B cell (primary cell): Measurements from ENCODE around the gene CC2D2B. TPM values are rescaled to one million over a fixed set of nuclear protein-coding genes. Genes with fewer than 3 reads are reported as not detected.

ENCODE experiments used
- ATAC-seq: fragments of 200-7000 bp; cut with Tn5 transposase; one replicate; pipeline ENCODE4 v1.10.0; 2021; ENCODE audit warnings: low read depth, mild to moderate bottlenecking, moderate number of reproducible peaks, moderate library complexity
- CTCF ChIA-PET: fragments of 350-600 bp; sonication (Branson Sonifier 250); formaldehyde crosslinking; loops from one replicate; lab custom pipeline; 2021; ENCODE audit warnings: antibody characterized with exemption, inconsistent platforms; lab: Charles Lee
- POLR2A ChIA-PET: fragments of 350-600 bp; sonication (Branson Sonifier 250); formaldehyde crosslinking; loops from one replicate; lab custom pipeline; 2021; ENCODE audit warnings: antibody characterized with exemption; lab: Charles Lee
- DNase-seq: peaks from one replicate; pipeline ENCODE4 v3.0.0; 2013
- H2AFZ ChIP-seq: 2 replicates; pipeline ENCODE4 v1.6.1; 2012; ENCODE audit warnings: mild to moderate bottlenecking, low read depth, low read length; ENCODE audit not compliant: insufficient read depth, poor library complexity, severe bottlenecking
- H3K27ac ChIP-seq, 2 donors: 1 replicate in 1 of 2; 2 replicates in 1 of 2; pipeline ENCODE4 v1.5.1; 2012 to 2013; ENCODE audit warnings: low read length in 2 of 2, mild to moderate bottlenecking in 2 of 2, moderate library complexity in 1 of 2
- H3K27me3 ChIP-seq, 4 experiments: fragments of 200-600 bp in 1 of 4; sonication (generic) in 1 of 4; replicated peaks in 1 of 4; 1 replicate in 2 of 4; 2 replicates in 2 of 4; pipeline versions ENCODE4 v1.6.1 to v1.7.0; 2013 to 2016; ENCODE audit warnings: low read length in 3 of 4, mild to moderate bottlenecking in 2 of 4, mixed read lengths in 1 of 4, moderate library complexity in 1 of 4; ENCODE audit not compliant: insufficient read depth in 4 of 4, control insufficient read depth in 3 of 4; ENCODE audit errors: control extremely low read depth in 1 of 4
- H3K36me3 ChIP-seq, 2 experiments: replicated peaks in 1 of 2; 1 replicate in 1 of 2; 2 replicates in 1 of 2; pipeline versions ENCODE4 v1.6.1 to v1.7.1; 2013; ENCODE audit warnings: low read length in 1 of 2; ENCODE audit not compliant: insufficient read depth in 2 of 2, control insufficient read depth in 1 of 2; ENCODE audit errors: control extremely low read depth in 1 of 2, extremely low read depth in 1 of 2
- H3K4me1 ChIP-seq, 2 donors: fragments of 200-600 bp in 1 of 2; sonication (generic) in 1 of 2; 1 replicate in 1 of 2; 2 replicates in 1 of 2; pipeline versions ENCODE4 v1.5.1 to v1.6.1; 2013 to 2017; ENCODE audit warnings: low read length in 2 of 2; ENCODE audit not compliant: control insufficient read depth in 2 of 2, insufficient read depth in 2 of 2
- H3K4me2 ChIP-seq: replicated peaks from 2 replicates; pipeline ENCODE3; 2012; ENCODE audit warnings: mild to moderate bottlenecking, low read depth, low read length; ENCODE audit not compliant: poor library complexity, severe bottlenecking
- H3K4me3 ChIP-seq, 5 experiments: fragments of 200-600 bp in 1 of 5; sonication (generic) in 1 of 5; 1 replicate in 3 of 5; 2 replicates in 2 of 5; pipeline versions ENCODE4 v1.5.1 to v1.7.0; 2011 to 2016; ENCODE audit warnings: low read length in 4 of 5, mild to moderate bottlenecking in 4 of 5, low read depth in 2 of 5, control low read depth in 1 of 5, moderate library complexity in 1 of 5; ENCODE audit not compliant: insufficient read depth in 1 of 5; ENCODE audit errors: control extremely low read depth in 1 of 5, extremely low read depth in 1 of 5
- H3K79me2 ChIP-seq: fragments of 200-600 bp; sonication (generic); one replicate; pipeline ENCODE4 v1.6.0; 2016; ENCODE audit warnings: low read length; ENCODE audit not compliant: control insufficient read depth, insufficient read depth
- H3K9ac ChIP-seq: fragments of 200-600 bp; sonication (generic); 2 replicates; pipeline ENCODE4 v1.6.1; 2017; ENCODE audit warnings: mild to moderate bottlenecking, low read length, moderate library complexity
- H3K9me3 ChIP-seq, 3 donors: one replicate each; pipeline versions ENCODE4 v1.6.1 to v1.7.1; 2013; ENCODE audit warnings: low read length in 2 of 3; ENCODE audit not compliant: control insufficient read depth in 2 of 3, insufficient read depth in 1 of 3; ENCODE audit errors: control extremely low read depth in 1 of 3
- H4K20me1 ChIP-seq: 2 replicates; pipeline ENCODE4 v1.6.0; 2012; ENCODE audit warnings: mild to moderate bottlenecking, low read length; ENCODE audit not compliant: insufficient read depth, control insufficient read depth, poor library complexity, severe bottlenecking
- H3K27ac Mint-ChIP-seq: one replicate; pipeline ENCODE4 v1.8.0; 2021; ENCODE audit warnings: mixed read lengths
- H3K27me3 Mint-ChIP-seq: one replicate; pipeline ENCODE4 v1.8.0; 2021; ENCODE audit warnings: mixed read lengths
- H3K4me1 Mint-ChIP-seq: one replicate; pipeline ENCODE4 v1.8.0; 2021; ENCODE audit warnings: mixed read lengths
- H3K4me3 Mint-ChIP-seq: one replicate; pipeline ENCODE4 v1.8.0; 2021; ENCODE audit warnings: mixed read lengths
- H3K9me3 Mint-ChIP-seq: one replicate; pipeline ENCODE4 v1.8.0; 2022; ENCODE audit warnings: mixed read lengths; ENCODE audit not compliant: insufficient read depth
- EZH2 ChIP-seq: IDR thresholded peaks from 2 replicates; pipeline ENCODE4 v1.6.1; 2012; ENCODE audit warnings: borderline replicate concordance, low read depth, mild to moderate bottlenecking, moderate library complexity, low read length; ENCODE audit not compliant: insufficient read depth, poor library complexity, severe bottlenecking
- WGBS: methylation state at CpG from one replicate; pipeline ENCODE4 v1.1.5; 2013; ENCODE audit warnings: missing lambda C conversion rate; ENCODE audit not compliant: insufficient coverage; 5-methylcytosine and 5-hydroxymethylcytosine counted together
- intact Hi-C: fragments of 100-400 bp; cut with micrococcal nuclease; formaldehyde crosslinking; loops from one replicate; pipeline ENCODE4 v1.10.0; 2022
- polyA plus RNA-seq: library from polyadenylated mRNA; depleted of rRNA; stranded (reverse); fragments of >200 nt; gene quantifications from 2 replicates; pipeline ENCODE4 v1.2.3, GENCODE V29; 2012
- total RNA-seq, 2 donors: library from RNA; stranded (reverse); fragments of 120-200 nt in 1 of 2; gene quantifications; 1 replicate in 1 of 2; 2 replicates in 1 of 2; pipeline versions ENCODE4 v1.2.3 to v1.2.4, GENCODE V29; 2013 to 2022
- TF ChIP-seq, protein P1 (sequence below): fragments of 200-600 bp; IDR thresholded peaks from one replicate; pipeline ENCODE4 v1.8.0; 2022; ENCODE audit warnings: antibody characterized with exemption, mild to moderate bottlenecking

The CC2D2B gene
- total and polyA plus RNA-seq, 2 donors (not counting 1 experiment from before 2014, with no cell fraction given) = 0.70 to 2.1 TPM

DNA sequence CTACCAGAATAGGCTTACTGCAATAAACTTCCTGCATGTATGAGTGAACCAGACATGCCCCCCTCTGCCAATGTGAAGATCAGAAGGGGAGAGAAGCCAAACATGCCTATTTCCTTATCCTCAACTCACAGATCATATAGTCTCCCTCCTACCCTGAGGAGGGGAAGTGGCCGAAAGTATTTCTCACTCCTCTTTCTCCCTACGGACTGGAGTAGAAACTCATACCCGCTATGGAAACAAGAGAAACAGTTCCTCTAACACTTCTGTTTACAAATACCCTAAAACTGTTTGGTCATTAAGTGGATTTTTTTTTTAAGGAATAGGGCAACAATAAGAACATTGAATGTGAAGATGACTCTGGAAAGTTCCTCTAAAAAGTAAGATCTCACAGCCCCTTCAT, 167.0 kb downstream of the CC2D2B start:
- Mint-ChIP-seq H3K27me3 (no peaks in the 10 kb centered on the region), H3K4me1 (no peaks in the 10 kb centered on the region), H3K9me3 (no peaks in the 10 kb centered on the region), H3K27ac (no peak overlapping the region), H3K4me3 (no peak overlapping the region)
- no CpG with 5 or more reads among the region's 3 CpGs for WGBS
- H3K4me2 ChIP-seq = no peak overlapping the region
- H3K9ac ChIP-seq = no peak overlapping the region
- H3K9me3 ChIP-seq = no peaks in the 10 kb centered on the region
- H3K4me3 ChIP-seq = no peak overlapping the region
- H2AFZ ChIP-seq = no peak overlapping the region
- H3K27me3 ChIP-seq = no peaks in the 10 kb centered on the region
- TF ChIP-seq EZH2 = no peak
- TF ChIP-seq, protein P1, sequence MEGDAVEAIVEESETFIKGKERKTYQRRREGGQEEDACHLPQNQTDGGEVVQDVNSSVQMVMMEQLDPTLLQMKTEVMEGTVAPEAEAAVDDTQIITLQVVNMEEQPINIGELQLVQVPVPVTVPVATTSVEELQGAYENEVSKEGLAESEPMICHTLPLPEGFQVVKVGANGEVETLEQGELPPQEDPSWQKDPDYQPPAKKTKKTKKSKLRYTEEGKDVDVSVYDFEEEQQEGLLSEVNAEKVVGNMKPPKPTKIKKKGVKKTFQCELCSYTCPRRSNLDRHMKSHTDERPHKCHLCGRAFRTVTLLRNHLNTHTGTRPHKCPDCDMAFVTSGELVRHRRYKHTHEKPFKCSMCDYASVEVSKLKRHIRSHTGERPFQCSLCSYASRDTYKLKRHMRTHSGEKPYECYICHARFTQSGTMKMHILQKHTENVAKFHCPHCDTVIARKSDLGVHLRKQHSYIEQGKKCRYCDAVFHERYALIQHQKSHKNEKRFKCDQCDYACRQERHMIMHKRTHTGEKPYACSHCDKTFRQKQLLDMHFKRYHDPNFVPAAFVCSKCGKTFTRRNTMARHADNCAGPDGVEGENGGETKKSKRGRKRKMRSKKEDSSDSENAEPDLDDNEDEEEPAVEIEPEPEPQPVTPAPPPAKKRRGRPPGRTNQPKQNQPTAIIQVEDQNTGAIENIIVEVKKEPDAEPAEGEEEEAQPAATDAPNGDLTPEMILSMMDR = no peak
- ATAC-seq = no peak
- no peaks in the 10 kb centered on the region for H4K20me1 ChIP-seq
- H3K36me3 ChIP-seq = no peaks in the 10 kb centered on the region
- POLR2A ChIA-PET = no interaction called here
- H3K4me1 ChIP-seq = no peaks in the 10 kb centered on the region
- no peak overlapping the region for H3K27ac ChIP-seq
- intact Hi-C loops = no loop called here
- H3K79me2 ChIP-seq = no peaks in the 10 kb centered on the region
- no peak for DNase-seq
- CTCF ChIA-PET = interaction anchor here (1.4 kb wide), 1 partner anchor 155 kb away, joined by 3 read pairs; no protein-coding TSS in a partner anchor

DNA sequence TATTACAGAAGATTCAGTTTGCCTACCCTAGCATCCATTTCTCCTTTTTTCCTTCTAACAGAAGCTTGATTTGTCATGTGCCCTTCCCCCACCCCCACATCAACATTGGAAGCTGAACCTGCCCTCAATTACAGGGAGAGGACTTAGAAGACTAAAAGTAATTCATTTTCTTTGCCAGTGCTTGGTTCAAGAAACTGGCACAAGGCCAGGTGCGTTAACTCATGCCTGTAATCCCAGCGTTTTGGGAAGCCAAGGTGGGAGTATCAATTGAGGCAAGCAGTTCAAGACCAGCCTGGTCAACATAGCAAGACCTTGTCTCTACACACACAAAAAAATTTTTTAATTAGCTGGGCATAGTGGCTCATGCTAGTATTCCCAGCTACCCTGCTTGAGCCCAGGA, 168.2 kb downstream of the CC2D2B start:
- no peak overlapping the region for H3K9ac ChIP-seq
- intact Hi-C loops = no loop called here
- H2AFZ ChIP-seq = no peak overlapping the region
- Mint-ChIP-seq H3K27ac (no peak overlapping the region), H3K4me3 (no peak overlapping the region), H3K4me1 (no peaks in the 10 kb centered on the region), H3K9me3 (no peaks in the 10 kb centered on the region), H3K27me3 (no peaks in the 10 kb centered on the region)
- DNase-seq (no peak), ATAC-seq (no peak)
- no peak for TF ChIP-seq EZH2
- TF ChIP-seq, protein P1 = no peak
- H3K9me3 ChIP-seq = no peaks in the 10 kb centered on the region
- no peaks in the 10 kb centered on the region for H3K4me1 ChIP-seq
- WGBS = 94% methylated on average over 2 of the region's 2 CpGs
- H3K79me2 ChIP-seq = no peaks in the 10 kb centered on the region
- no peak overlapping the region for H3K27ac ChIP-seq
- POLR2A ChIA-PET = no interaction called here
- H3K36me3 ChIP-seq = peaks cover 0 to under 1% of the 10 kb centered on the region in 2 experiments
- CTCF ChIA-PET = interaction anchor here (1.4 kb wide), 1 partner anchor 154 kb away, joined by 3 read pairs; no protein-coding TSS in a partner anchor
- no peak overlapping the region for H3K4me3 ChIP-seq
- H3K4me2 ChIP-seq = no peak overlapping the region
- no peaks in the 10 kb centered on the region for H3K27me3 ChIP-seq
- no peaks in the 10 kb centered on the region for H4K20me1 ChIP-seq
